ENCODE results near the gene ARHGAP12. TPM values are rescaled to one million over a fixed set of nuclear protein-coding genes. Genes with fewer than 3 reads are reported as not detected.

Gene ARHGAP12
- total RNA-seq, 1 experiment from 2014 or later: 39.5 TPM

DNA sequence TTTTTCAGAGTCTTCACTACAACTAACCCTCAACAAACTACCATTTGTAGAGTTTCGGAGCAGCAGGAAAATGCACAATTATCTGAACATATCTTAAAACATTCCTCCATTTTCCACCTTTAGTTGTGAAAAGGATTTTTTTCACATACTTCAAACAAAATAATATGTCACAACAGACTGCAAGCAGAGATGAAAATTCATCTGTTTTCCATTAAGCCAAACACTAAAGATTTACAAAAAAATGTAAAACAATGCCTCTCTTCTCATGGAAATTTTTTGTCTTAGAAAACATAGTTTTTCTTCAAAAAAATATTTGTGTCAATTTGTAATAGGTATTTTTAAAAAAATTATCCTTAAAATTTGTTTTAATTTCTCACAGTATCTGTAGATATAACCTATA is 98.9 kb downstream of the ARHGAP12 start:
- no peaks in the 10 kb centered on the region for H3K9me3 Mint-ChIP-seq
- ChIA-PET POLR2A (no interaction called here), CTCF (no interaction called here)
- no peak for ATAC-seq
- no peaks in the 10 kb centered on the region for H3K27me3 Mint-ChIP-seq (ENCODE audit: low read depth)
- no peak overlapping the region for H3K27ac Mint-ChIP-seq
- no peak for DNase-seq (ENCODE audit: low spot score)
- H3K4me1 Mint-ChIP-seq: peaks cover 37% of the 10 kb centered on the region
- no peak overlapping the region for H3K4me3 Mint-ChIP-seq
- peaks cover 3% of the 10 kb centered on the region; the same call in 1 of the 2 replicates for H3K36me3 Mint-ChIP-seq
- TF ChIP-seq, protein P1, sequence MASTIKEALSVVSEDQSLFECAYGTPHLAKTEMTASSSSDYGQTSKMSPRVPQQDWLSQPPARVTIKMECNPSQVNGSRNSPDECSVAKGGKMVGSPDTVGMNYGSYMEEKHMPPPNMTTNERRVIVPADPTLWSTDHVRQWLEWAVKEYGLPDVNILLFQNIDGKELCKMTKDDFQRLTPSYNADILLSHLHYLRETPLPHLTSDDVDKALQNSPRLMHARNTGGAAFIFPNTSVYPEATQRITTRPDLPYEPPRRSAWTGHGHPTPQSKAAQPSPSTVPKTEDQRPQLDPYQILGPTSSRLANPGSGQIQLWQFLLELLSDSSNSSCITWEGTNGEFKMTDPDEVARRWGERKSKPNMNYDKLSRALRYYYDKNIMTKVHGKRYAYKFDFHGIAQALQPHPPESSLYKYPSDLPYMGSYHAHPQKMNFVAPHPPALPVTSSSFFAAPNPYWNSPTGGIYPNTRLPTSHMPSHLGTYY (CRISPR knock-in tag; IDR thresholded peaks at IDR 0.05): no peak
- no peak for TF ChIP-seq ELF4 (CRISPR knock-in tag; IDR thresholded peaks at IDR 0.05; ENCODE audit: low read depth)
- TF ChIP-seq GTF2I (CRISPR knock-in tag; conservative IDR thresholded peaks at IDR 0.05): no peak
- no peak for TF ChIP-seq SOX15 (CRISPR knock-in tag; IDR thresholded peaks at IDR 0.05)
- no peak for TF ChIP-seq GABPB1 (CRISPR knock-in tag; IDR thresholded peaks at IDR 0.05)
- TF ChIP-seq RORB (CRISPR knock-in tag; IDR thresholded peaks at IDR 0.05): no peak
- no peak for TF ChIP-seq ZNF416 (CRISPR knock-in tag; IDR thresholded peaks at IDR 0.05)
- TF ChIP-seq ATF1 (CRISPR knock-in tag; IDR thresholded peaks at IDR 0.05): no peak
- no peak for TF ChIP-seq TP53 (CRISPR knock-in tag; IDR thresholded peaks at IDR 0.05)
- TF ChIP-seq ZBTB21 (CRISPR knock-in tag; IDR thresholded peaks at IDR 0.05; ENCODE audit: borderline replicate concordance): no peak
- no peak for TF ChIP-seq MXD4 (CRISPR knock-in tag; IDR thresholded peaks at IDR 0.05; ENCODE audit: borderline replicate concordance)
- TF ChIP-seq, protein P2, sequence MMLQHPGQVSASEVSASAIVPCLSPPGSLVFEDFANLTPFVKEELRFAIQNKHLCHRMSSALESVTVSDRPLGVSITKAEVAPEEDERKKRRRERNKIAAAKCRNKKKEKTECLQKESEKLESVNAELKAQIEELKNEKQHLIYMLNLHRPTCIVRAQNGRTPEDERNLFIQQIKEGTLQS (CRISPR knock-in tag; conservative IDR thresholded peaks at IDR 0.05): no peak
- TF ChIP-seq, protein P3, sequence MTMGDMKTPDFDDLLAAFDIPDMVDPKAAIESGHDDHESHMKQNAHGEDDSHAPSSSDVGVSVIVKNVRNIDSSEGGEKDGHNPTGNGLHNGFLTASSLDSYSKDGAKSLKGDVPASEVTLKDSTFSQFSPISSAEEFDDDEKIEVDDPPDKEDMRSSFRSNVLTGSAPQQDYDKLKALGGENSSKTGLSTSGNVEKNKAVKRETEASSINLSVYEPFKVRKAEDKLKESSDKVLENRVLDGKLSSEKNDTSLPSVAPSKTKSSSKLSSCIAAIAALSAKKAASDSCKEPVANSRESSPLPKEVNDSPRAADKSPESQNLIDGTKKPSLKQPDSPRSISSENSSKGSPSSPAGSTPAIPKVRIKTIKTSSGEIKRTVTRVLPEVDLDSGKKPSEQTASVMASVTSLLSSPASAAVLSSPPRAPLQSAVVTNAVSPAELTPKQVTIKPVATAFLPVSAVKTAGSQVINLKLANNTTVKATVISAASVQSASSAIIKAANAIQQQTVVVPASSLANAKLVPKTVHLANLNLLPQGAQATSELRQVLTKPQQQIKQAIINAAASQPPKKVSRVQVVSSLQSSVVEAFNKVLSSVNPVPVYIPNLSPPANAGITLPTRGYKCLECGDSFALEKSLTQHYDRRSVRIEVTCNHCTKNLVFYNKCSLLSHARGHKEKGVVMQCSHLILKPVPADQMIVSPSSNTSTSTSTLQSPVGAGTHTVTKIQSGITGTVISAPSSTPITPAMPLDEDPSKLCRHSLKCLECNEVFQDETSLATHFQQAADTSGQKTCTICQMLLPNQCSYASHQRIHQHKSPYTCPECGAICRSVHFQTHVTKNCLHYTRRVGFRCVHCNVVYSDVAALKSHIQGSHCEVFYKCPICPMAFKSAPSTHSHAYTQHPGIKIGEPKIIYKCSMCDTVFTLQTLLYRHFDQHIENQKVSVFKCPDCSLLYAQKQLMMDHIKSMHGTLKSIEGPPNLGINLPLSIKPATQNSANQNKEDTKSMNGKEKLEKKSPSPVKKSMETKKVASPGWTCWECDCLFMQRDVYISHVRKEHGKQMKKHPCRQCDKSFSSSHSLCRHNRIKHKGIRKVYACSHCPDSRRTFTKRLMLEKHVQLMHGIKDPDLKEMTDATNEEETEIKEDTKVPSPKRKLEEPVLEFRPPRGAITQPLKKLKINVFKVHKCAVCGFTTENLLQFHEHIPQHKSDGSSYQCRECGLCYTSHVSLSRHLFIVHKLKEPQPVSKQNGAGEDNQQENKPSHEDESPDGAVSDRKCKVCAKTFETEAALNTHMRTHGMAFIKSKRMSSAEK (CRISPR knock-in tag; IDR thresholded peaks at IDR 0.05; ENCODE audit: borderline replicate concordance): no peak
- no peak for TF ChIP-seq NFE2L1 (CRISPR knock-in tag; IDR thresholded peaks at IDR 0.05)
- TF ChIP-seq, protein P4, sequence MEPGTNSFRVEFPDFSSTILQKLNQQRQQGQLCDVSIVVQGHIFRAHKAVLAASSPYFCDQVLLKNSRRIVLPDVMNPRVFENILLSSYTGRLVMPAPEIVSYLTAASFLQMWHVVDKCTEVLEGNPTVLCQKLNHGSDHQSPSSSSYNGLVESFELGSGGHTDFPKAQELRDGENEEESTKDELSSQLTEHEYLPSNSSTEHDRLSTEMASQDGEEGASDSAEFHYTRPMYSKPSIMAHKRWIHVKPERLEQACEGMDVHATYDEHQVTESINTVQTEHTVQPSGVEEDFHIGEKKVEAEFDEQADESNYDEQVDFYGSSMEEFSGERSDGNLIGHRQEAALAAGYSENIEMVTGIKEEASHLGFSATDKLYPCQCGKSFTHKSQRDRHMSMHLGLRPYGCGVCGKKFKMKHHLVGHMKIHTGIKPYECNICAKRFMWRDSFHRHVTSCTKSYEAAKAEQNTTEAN (CRISPR knock-in tag; IDR thresholded peaks at IDR 0.05): no peak
- TF ChIP-seq ZNF263 (CRISPR knock-in tag; IDR thresholded peaks at IDR 0.05; ENCODE audit: low read depth): no peak
- TF ChIP-seq, protein P5, sequence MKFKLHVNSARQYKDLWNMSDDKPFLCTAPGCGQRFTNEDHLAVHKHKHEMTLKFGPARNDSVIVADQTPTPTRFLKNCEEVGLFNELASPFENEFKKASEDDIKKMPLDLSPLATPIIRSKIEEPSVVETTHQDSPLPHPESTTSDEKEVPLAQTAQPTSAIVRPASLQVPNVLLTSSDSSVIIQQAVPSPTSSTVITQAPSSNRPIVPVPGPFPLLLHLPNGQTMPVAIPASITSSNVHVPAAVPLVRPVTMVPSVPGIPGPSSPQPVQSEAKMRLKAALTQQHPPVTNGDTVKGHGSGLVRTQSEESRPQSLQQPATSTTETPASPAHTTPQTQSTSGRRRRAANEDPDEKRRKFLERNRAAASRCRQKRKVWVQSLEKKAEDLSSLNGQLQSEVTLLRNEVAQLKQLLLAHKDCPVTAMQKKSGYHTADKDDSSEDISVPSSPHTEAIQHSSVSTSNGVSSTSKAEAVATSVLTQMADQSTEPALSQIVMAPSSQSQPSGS (CRISPR knock-in tag; IDR thresholded peaks at IDR 0.05; ENCODE audit: borderline replicate concordance, low read depth): no peak

DNA sequence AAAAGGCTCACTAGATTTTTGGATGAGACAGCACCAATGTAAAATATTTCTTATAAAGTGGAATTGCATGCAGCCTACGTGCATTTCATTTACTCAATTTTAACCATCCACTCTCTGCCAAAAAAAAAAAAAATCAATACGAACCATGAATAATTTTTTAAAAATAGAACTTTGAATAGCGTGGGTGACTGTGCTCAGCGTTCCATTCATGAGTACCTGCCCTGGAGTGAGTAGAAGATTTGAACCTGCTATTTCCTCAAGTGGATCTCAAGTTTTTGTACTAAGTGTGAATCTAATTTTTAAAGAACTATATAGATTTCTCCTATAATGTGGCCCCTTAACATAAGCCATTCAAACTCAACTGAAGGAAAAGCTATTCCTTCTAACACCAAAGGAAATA is 105.3 kb downstream of the ARHGAP12 start:
- ATAC-seq: no peak
- H3K36me3 Mint-ChIP-seq: peaks cover 3% of the 10 kb centered on the region; the same call in 1 of the 2 replicates
- ChIA-PET POLR2A (no interaction called here), CTCF (no interaction called here)
- no peaks in the 10 kb centered on the region for H3K27me3 Mint-ChIP-seq (ENCODE audit: low read depth)
- no peak overlapping the region for H3K4me3 Mint-ChIP-seq
- no peak for TF ChIP-seq NR3C1 (CRISPR knock-in tag; conservative IDR thresholded peaks at IDR 0.05; ENCODE audit: low read depth)
- TF ChIP-seq, protein P6, sequence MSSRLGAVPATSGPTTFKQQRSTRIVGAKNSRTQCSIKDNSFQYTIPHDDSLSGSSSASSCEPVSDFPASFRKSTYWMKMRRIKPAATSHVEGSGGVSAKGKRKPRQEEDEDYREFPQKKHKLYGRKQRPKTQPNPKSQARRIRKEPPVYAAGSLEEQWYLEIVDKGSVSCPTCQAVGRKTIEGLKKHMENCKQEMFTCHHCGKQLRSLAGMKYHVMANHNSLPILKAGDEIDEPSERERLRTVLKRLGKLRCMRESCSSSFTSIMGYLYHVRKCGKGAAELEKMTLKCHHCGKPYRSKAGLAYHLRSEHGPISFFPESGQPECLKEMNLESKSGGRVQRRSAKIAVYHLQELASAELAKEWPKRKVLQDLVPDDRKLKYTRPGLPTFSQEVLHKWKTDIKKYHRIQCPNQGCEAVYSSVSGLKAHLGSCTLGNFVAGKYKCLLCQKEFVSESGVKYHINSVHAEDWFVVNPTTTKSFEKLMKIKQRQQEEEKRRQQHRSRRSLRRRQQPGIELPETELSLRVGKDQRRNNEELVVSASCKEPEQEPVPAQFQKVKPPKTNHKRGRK (CRISPR knock-in tag; IDR thresholded peaks at IDR 0.05; ENCODE audit: borderline replicate concordance): no peak
- TF ChIP-seq, protein P7, sequence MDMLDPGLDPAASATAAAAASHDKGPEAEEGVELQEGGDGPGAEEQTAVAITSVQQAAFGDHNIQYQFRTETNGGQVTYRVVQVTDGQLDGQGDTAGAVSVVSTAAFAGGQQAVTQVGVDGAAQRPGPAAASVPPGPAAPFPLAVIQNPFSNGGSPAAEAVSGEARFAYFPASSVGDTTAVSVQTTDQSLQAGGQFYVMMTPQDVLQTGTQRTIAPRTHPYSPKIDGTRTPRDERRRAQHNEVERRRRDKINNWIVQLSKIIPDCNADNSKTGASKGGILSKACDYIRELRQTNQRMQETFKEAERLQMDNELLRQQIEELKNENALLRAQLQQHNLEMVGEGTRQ (CRISPR knock-in tag; IDR thresholded peaks at IDR 0.05): no peak
- TF ChIP-seq, protein P5 (CRISPR knock-in tag; IDR thresholded peaks at IDR 0.05; ENCODE audit: borderline replicate concordance, low read depth): no peak
- TF ChIP-seq, protein P8, sequence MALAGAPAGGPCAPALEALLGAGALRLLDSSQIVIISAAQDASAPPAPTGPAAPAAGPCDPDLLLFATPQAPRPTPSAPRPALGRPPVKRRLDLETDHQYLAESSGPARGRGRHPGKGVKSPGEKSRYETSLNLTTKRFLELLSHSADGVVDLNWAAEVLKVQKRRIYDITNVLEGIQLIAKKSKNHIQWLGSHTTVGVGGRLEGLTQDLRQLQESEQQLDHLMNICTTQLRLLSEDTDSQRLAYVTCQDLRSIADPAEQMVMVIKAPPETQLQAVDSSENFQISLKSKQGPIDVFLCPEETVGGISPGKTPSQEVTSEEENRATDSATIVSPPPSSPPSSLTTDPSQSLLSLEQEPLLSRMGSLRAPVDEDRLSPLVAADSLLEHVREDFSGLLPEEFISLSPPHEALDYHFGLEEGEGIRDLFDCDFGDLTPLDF (CRISPR knock-in tag; IDR thresholded peaks at IDR 0.05): no peak
- H3K9me3 Mint-ChIP-seq: no peaks in the 10 kb centered on the region
- no peaks in the 10 kb centered on the region for H3K4me1 Mint-ChIP-seq
- no peak for DNase-seq (ENCODE audit: low spot score)
- no peak overlapping the region for H3K27ac Mint-ChIP-seq
